ENCODE results near the gene SLC8A3. TPM values are rescaled to one million over a fixed set of nuclear protein-coding genes. Genes with fewer than 3 reads are reported as not detected.

The SLC8A3 gene, protein sequence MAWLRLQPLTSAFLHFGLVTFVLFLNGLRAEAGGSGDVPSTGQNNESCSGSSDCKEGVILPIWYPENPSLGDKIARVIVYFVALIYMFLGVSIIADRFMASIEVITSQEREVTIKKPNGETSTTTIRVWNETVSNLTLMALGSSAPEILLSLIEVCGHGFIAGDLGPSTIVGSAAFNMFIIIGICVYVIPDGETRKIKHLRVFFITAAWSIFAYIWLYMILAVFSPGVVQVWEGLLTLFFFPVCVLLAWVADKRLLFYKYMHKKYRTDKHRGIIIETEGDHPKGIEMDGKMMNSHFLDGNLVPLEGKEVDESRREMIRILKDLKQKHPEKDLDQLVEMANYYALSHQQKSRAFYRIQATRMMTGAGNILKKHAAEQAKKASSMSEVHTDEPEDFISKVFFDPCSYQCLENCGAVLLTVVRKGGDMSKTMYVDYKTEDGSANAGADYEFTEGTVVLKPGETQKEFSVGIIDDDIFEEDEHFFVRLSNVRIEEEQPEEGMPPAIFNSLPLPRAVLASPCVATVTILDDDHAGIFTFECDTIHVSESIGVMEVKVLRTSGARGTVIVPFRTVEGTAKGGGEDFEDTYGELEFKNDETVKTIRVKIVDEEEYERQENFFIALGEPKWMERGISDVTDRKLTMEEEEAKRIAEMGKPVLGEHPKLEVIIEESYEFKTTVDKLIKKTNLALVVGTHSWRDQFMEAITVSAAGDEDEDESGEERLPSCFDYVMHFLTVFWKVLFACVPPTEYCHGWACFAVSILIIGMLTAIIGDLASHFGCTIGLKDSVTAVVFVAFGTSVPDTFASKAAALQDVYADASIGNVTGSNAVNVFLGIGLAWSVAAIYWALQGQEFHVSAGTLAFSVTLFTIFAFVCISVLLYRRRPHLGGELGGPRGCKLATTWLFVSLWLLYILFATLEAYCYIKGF
- total RNA-seq: 1 to 10 TPM in 1 of 4 donors, under 1 TPM in 3; 0.19 to 1.1 (median 0.66) TPM

DNA sequence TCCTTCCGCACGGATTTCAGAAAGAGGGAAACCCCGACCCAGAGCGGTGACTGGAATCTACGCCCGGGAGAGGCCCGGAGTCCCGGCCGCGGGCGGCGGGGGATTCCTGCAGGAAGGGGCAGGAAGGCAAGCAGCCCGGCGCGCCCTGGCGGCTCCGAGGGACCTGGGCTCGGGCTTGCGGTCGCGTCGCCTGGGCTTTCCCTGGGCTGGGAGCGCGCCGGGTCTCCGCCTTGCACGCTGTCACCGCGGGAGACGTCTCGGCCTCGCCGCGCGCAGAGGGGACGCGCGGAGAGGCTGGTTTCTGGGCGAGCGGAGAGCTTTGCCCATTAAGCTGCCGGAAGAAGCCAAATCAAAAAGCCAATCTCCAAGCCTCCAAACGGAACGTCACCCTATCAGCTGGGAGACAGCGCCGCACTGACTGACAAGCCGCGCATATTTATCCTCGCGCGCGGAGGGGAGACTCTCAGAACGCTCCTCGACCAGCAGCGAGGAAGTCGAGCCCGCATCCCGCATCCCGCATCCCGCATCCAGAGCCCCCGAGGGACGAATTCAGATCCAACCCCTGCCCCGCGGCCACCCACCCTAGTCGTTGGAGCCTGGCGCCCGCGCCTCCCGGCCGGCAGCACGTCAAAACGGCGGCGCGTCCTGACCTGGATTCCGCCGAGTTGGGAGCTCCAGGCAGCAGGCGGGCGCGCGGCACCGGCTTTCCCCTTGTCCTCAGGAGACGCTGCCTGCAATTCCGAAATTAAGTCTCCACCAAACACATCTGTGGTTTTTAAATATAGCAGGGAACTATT, at the start of gene SLC8A3:
TSS of gene SLC8A3 (minus strand) at position 293 of the 797 bp plus-strand sequence. CDS start 20,529 bp downstream, outside the sequence.
- TF ChIP-seq, protein P1, sequence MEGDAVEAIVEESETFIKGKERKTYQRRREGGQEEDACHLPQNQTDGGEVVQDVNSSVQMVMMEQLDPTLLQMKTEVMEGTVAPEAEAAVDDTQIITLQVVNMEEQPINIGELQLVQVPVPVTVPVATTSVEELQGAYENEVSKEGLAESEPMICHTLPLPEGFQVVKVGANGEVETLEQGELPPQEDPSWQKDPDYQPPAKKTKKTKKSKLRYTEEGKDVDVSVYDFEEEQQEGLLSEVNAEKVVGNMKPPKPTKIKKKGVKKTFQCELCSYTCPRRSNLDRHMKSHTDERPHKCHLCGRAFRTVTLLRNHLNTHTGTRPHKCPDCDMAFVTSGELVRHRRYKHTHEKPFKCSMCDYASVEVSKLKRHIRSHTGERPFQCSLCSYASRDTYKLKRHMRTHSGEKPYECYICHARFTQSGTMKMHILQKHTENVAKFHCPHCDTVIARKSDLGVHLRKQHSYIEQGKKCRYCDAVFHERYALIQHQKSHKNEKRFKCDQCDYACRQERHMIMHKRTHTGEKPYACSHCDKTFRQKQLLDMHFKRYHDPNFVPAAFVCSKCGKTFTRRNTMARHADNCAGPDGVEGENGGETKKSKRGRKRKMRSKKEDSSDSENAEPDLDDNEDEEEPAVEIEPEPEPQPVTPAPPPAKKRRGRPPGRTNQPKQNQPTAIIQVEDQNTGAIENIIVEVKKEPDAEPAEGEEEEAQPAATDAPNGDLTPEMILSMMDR (IDR thresholded peaks at IDR 0.05; ENCODE audit: low read depth): no peak

DNA sequence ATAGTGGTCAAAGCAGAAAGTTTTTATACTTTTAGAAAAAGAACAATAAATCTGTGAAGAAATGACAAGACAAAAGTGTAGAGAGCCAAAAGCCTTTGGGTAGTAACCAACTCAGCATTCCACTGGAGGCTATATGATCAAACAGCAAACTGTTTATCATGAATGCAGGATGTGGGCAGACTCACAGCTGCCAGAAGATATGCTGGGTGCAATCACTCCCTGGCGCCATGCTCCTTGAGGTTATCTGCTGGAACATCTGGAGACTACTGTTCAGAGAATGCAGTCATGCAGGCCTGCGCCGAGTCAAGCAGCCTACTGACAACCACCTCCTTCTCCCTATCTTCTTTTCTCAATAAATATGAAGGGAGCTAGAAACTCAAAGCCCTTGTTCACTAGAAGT, 49.0 kb upstream of the SLC8A3 start:
- TF ChIP-seq, protein P1 (IDR thresholded peaks at IDR 0.05; ENCODE audit: low read depth): no peak

DNA sequence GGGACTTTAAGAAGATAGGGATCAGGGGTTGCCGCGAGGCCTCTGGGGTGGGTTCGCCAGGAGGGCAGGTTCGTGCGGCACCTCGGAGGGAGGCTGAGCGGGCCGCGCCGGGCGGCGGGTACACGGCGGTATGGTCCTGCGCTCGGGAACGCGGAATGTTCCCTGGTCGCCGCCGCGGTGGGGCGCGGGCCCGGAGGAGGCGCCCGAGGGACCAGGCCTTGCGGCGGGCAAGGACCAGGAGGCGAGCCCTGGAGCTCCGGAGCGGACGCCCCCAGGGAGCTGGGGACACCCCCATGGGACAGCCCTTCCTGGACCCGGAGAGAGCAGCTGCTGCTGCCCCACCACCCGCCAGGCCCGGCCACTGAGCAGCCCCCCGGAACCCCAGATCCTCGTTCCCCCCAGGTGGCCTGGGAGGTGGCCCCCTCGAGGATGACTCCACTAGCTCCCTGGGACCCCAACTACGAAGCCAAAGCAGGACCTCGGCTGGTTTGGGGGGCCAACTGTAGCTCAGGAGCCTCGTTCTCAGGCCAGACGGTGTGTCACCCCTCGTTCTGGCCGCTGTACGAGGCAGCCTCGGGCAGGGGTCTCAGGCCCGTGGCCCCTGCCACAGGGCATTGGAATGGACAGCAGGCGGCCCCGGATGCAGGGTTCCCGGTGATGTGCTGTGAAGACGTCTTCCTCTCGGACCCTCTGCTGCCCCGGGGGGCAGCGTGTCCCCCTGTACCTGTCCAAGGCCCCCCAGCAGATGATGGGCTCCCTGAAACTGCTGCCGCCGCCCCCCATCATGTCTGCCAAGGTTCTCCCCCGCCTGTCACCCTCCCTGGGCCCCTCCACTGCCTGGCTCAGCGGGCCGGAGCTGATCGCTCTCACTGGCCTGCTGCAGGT, 45.6 kb upstream of the SLC8A3 start:
- TF ChIP-seq, protein P1 (IDR thresholded peaks at IDR 0.05; ENCODE audit: low read depth): no peak

DNA sequence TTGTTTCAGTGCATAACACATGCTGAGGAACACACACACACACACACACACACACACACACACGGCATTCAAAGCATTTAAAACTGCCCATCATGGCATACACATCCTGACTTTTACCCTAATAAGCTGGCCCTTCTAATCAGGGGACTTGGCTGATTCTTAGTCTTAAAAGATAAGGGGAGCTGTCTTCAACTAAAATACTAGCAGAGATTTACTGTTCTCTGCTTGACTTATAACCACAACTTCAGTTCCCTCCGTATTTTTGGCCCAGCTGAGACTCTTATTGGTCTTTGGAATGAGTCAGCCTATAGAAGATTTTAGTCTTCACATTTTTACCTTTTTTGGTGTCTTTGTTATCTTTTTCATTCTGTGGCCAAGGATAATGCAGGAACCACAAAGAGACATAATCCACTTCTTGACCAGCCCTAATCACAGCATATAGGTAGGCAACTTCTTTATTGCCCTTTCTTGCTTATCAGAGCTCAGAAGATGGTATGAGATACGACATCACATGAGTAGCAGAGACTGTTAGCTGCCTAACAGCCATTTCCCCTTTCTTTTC, 25.1 kb upstream of the SLC8A3 start:
- TF ChIP-seq, protein P1 (IDR thresholded peaks at IDR 0.05; ENCODE audit: low read depth): no peak

DNA sequence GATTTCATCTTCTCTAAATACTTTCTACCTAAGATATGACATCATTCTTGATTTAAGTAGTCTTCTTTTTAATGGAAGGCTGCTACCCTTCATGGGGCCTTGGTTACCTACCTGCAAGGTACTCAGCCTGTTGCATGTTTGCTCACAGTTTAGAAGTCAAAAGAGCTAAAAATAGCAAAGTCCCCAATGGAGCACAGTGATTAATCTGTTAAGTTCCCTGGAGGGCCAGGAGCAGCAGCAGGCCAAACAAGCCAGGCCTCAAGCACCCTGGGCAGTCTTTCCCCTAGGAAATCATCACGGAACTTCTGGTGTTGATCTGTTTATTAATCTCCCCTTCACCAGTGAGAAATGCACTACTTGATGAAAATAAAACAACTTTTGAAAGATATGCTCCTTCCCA, 24.0 kb upstream of the SLC8A3 start:
- TF ChIP-seq, protein P1 (IDR thresholded peaks at IDR 0.05; ENCODE audit: low read depth): no peak

DNA sequence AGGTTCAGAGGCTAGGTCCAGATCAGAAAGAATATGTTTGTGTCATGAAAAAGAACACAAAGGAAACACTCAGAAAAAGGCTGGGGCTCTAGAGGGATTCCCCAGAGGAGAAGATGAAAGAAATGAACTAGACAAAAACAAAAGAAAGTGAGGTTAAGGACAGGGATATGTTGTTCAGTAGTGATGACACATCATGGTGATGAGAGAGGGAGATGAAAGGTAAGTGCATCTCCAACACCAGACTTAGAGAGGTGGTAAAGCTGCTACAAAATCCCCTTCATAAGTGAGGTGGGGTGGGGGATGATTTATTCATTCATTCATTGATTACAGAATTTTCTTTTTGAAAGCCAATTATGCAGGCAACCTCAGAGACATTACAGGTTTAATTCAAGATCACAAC, 19.6 kb upstream of the SLC8A3 start:
- TF ChIP-seq, protein P1 (IDR thresholded peaks at IDR 0.05; ENCODE audit: low read depth): no peak

All from subcutaneous adipose tissue (tissue), 4 donors.